H1 (cell line): Measurements from ENCODE around the gene PLA1A. TPM values are rescaled to one million over a fixed set of nuclear protein-coding genes. Genes with fewer than 3 reads are reported as not detected.

Experiments
- CTCF ChIA-PET: fragments of 300-600 bp; sonication (Branson Sonifier 250); formaldehyde crosslinking; loops from one replicate; lab custom pipeline; 2021; ENCODE audit not compliant: partially characterized antibody; lab: Charles Lee
- POLR2A ChIA-PET: fragments of 300-600 bp; sonication (Branson Sonifier 250); formaldehyde crosslinking; loops from one replicate; lab custom pipeline; 2021; ENCODE audit warnings: inconsistent platforms; ENCODE audit not compliant: partially characterized antibody; lab: Charles Lee
- DNase-seq, 2 experiments: peaks; one replicate each; pipeline versions ENCODE4 v3.0.0 to v3.0.0-alpha.2; 2010 to 2022; ENCODE audit warnings: low spot score in 2 of 2, low read depth in 1 of 2, mixed read lengths in 1 of 2
- FAIRE-seq: peaks from 2 replicates; lab custom pipeline; 2011; peaks lifted over from hg19 to GRCh38; lab: Jason Lieb, UNC
- H2AFZ ChIP-seq: 2 replicates; pipeline ENCODE4 v1.8.1; 2012; ENCODE audit warnings: low read length, inconsistent platforms
- H2AK5ac ChIP-seq: 2 replicates; pipeline ENCODE4 v1.6.1; 2013; ENCODE audit warnings: low read depth, low read length
- H2BK120ac ChIP-seq: replicated peaks from 2 replicates; pipeline ENCODE3; 2013; ENCODE audit warnings: low read depth, low read length, inconsistent platforms
- H2BK12ac ChIP-seq: 2 replicates; pipeline ENCODE4 v1.6.1; 2013; ENCODE audit warnings: low read depth, low read length
- H2BK15ac ChIP-seq: 2 replicates; pipeline ENCODE4 v1.6.1; 2013; ENCODE audit warnings: low read length
- H2BK20ac ChIP-seq: 2 replicates; pipeline ENCODE4 v1.6.1; 2013; ENCODE audit warnings: low read length
- H2BK5ac ChIP-seq: 2 replicates; pipeline ENCODE4 v1.6.1; 2013; ENCODE audit warnings: low read depth, low read length
- H3K14ac ChIP-seq: 2 replicates; pipeline ENCODE4 v1.6.1; 2013; ENCODE audit warnings: inconsistent platforms; ENCODE audit not compliant: insufficient read length
- H3K18ac ChIP-seq: 2 replicates; pipeline ENCODE4 v1.6.1; 2013; ENCODE audit warnings: low read length; ENCODE audit errors: extremely low read depth
- H3K23ac ChIP-seq: 2 replicates; pipeline ENCODE4 v1.6.1; 2013; ENCODE audit warnings: inconsistent platforms; ENCODE audit not compliant: insufficient read length
- H3K23me2 ChIP-seq: 2 replicates; pipeline ENCODE4 v1.6.1; 2013; ENCODE audit warnings: low read depth, low read length
- H3K27ac ChIP-seq: 2 replicates; pipeline ENCODE4 v1.6.1; 2011; ENCODE audit warnings: low read depth, low read length, inconsistent platforms
- H3K27me3 ChIP-seq, 4 experiments: replicated peaks in 1 of 4; 1 replicate in 1 of 4; 2 replicates in 3 of 4; pipeline versions ENCODE4 v1.6.1 to v1.8.1; 2011 to 2013; ENCODE audit warnings: low read length in 3 of 4, mild to moderate bottlenecking in 3 of 4, inconsistent platforms in 2 of 4, mixed read lengths in 2 of 4, moderate library complexity in 1 of 4; ENCODE audit not compliant: control insufficient read depth in 3 of 4, insufficient read depth in 3 of 4; ENCODE audit errors: extremely low read depth in 1 of 4
- H3K36me3 ChIP-seq, 4 experiments: 2 replicates each; pipeline versions ENCODE4 v1.6.1 to v1.8.1; 2011 to 2013; ENCODE audit warnings: mild to moderate bottlenecking in 4 of 4, low read length in 3 of 4, moderate library complexity in 2 of 4, control low read depth in 1 of 4, inconsistent platforms in 1 of 4; ENCODE audit not compliant: insufficient read depth in 4 of 4, control insufficient read depth in 2 of 4
- H3K4ac ChIP-seq: replicated peaks from 2 replicates; pipeline ENCODE3; 2013; ENCODE audit warnings: low read length, low read depth, mixed read lengths, inconsistent platforms; ENCODE audit not compliant: insufficient read length
- H3K4me1 ChIP-seq, 4 experiments: replicated peaks in 1 of 4; 1 replicate in 1 of 4; 2 replicates in 3 of 4; pipeline versions ENCODE4 v1.6.1 to v1.8.1; 2011 to 2013; ENCODE audit warnings: low read length in 3 of 4, inconsistent platforms in 2 of 4, mixed read lengths in 1 of 4; ENCODE audit not compliant: insufficient read depth in 4 of 4, control insufficient read depth in 3 of 4
- H3K4me2 ChIP-seq, 2 experiments: 2 replicates each; pipeline versions ENCODE4 v1.6.1 to v1.8.1; 2011 to 2013; ENCODE audit warnings: low read depth in 2 of 2, low read length in 2 of 2, control low read depth in 1 of 2, inconsistent platforms in 1 of 2, mild to moderate bottlenecking in 1 of 2; ENCODE audit not compliant: insufficient read depth in 1 of 2
- H3K4me3 ChIP-seq, 4 experiments: fragments of 200-600, 300-600 bp in 1 of 4; sonication (generic), shearing (Covaris generic), sonication (Bioruptor Twin) in 1 of 4; 2 replicates each; pipeline versions ENCODE4 v1.5.1 to v1.8.1; 2011 to 2016; ENCODE audit warnings: low read length in 4 of 4, low read depth in 3 of 4, control low read depth in 2 of 4, inconsistent platforms in 2 of 4, mild to moderate bottlenecking in 2 of 4, mixed read lengths in 1 of 4, moderate library complexity in 1 of 4; ENCODE audit not compliant: insufficient read depth in 2 of 4; ENCODE audit errors: extremely low read depth in 1 of 4
- H3K56ac ChIP-seq: replicated peaks from 2 replicates; pipeline ENCODE3; 2013; ENCODE audit warnings: low read depth, mild to moderate bottlenecking, mixed read lengths, low read length, inconsistent platforms; ENCODE audit not compliant: insufficient read length
- H3K79me1 ChIP-seq: 2 replicates; pipeline ENCODE4 v1.6.1; 2013; ENCODE audit warnings: low read depth, low read length, control low read depth
- H3K79me2 ChIP-seq, 2 experiments: 2 replicates each; pipeline versions ENCODE4 v1.6.1 to v1.8.1; 2012 to 2013; ENCODE audit warnings: low read length in 2 of 2, mild to moderate bottlenecking in 2 of 2, inconsistent platforms in 1 of 2; ENCODE audit not compliant: insufficient read depth in 2 of 2, control insufficient read depth in 1 of 2
- H3K9ac ChIP-seq, 4 experiments: replicated peaks in 1 of 4; 1 replicate in 1 of 4; 2 replicates in 3 of 4; pipeline versions ENCODE4 v1.6.1 to v1.8.1; 2011 to 2013; ENCODE audit warnings: low read depth in 3 of 4, low read length in 3 of 4, control low read depth in 2 of 4, mild to moderate bottlenecking in 2 of 4, moderate library complexity in 2 of 4, inconsistent platforms in 1 of 4; ENCODE audit errors: extremely low read depth in 1 of 4
- H3K9me3 ChIP-seq, 2 experiments: 2 replicates each; pipeline versions ENCODE4 v1.6.1 to v1.8.1; 2012 to 2013; ENCODE audit warnings: mild to moderate bottlenecking in 2 of 2, moderate library complexity in 2 of 2, control low read depth in 1 of 2, inconsistent platforms in 1 of 2, low read depth in 1 of 2, low read length in 1 of 2, mixed read lengths in 1 of 2; ENCODE audit not compliant: insufficient read depth in 2 of 2
- H4K20me1 ChIP-seq, 2 experiments: replicated peaks in 1 of 2; 2 replicates each; pipeline versions ENCODE3 to v1.8.1; 2011 to 2013; ENCODE audit warnings: inconsistent platforms in 2 of 2, low read length in 2 of 2, mild to moderate bottlenecking in 1 of 2; ENCODE audit not compliant: insufficient read depth in 2 of 2, control insufficient read depth in 1 of 2
- H4K5ac ChIP-seq: 2 replicates; pipeline ENCODE4 v1.6.1; 2013; ENCODE audit warnings: low read length, low read depth, mixed read lengths, inconsistent platforms; ENCODE audit not compliant: insufficient read length
- H4K8ac ChIP-seq: 2 replicates; pipeline ENCODE4 v1.8.0; 2013; ENCODE audit warnings: mild to moderate bottlenecking, moderate library complexity, low read length, inconsistent platforms; ENCODE audit not compliant: insufficient read depth; ENCODE audit errors: extremely low read depth
- H4K91ac ChIP-seq: replicated peaks from 2 replicates; pipeline ENCODE3; 2013; ENCODE audit warnings: low read length, mixed read lengths, inconsistent platforms; ENCODE audit not compliant: insufficient read length
- HDAC2 ChIP-seq, 2 experiments: fragments of 300-600 bp in 1 of 2; sonication (generic) in 1 of 2; IDR thresholded peaks; 2 replicates each; pipeline ENCODE4 v1.6.1; 2011 to 2012; ENCODE audit warnings: low read depth in 2 of 2, low read length in 2 of 2, mild to moderate bottlenecking in 2 of 2, moderate library complexity in 2 of 2, borderline replicate concordance in 1 of 2, inconsistent platforms in 1 of 2
- HDAC6 ChIP-seq: IDR thresholded peaks from one replicate; pipeline ENCODE4 v1.7.1; 2012; ENCODE audit warnings: low read depth, mild to moderate bottlenecking, inconsistent platforms, low read length, moderate library complexity
- POLR2AphosphoS5 ChIP-seq: IDR thresholded peaks from 2 replicates; pipeline ENCODE4 v1.6.1; 2011; ENCODE audit warnings: low read depth, low read length
- RBBP5 ChIP-seq: IDR thresholded peaks from 2 replicates; pipeline ENCODE4 v1.7.1; 2012; ENCODE audit warnings: low read depth, mild to moderate bottlenecking, inconsistent platforms, low read length, moderate library complexity, borderline replicate concordance
- RNF2 ChIP-seq: fragments of 200-900, 300-1000 bp; sonication (generic); IDR thresholded peaks from 2 replicates; pipeline ENCODE4 v1.7.1; 2016; ENCODE audit warnings: borderline replicate concordance, low read depth, mild to moderate bottlenecking, antibody characterized with exemption, low read length; ENCODE audit not compliant: poor library complexity, severe bottlenecking; ENCODE audit errors: missing control alignments
- WGBS, 2 experiments: shearing (Covaris generic) in 1 of 2; methylation state at CpG; one replicate each; pipeline versions ENCODE4 v1.1.6 to v1.1.7; 2013 to 2015; ENCODE audit warnings: low lambda C conversion rate in 2 of 2, mixed read lengths in 2 of 2, inconsistent platforms in 1 of 2, low coverage in 1 of 2, missing lambda C conversion rate in 1 of 2; ENCODE audit not compliant: insufficient replicate concordance in 2 of 2, insufficient coverage in 1 of 2, insufficient read length in 1 of 2; ENCODE audit errors: extremely low coverage in 1 of 2, missing lambda C conversion rate in 1 of 2; 5-methylcytosine and 5-hydroxymethylcytosine counted together
- polyA plus RNA-seq, 7 experiments: library from polyadenylated mRNA; depleted of rRNA in 3 of 7; stranded (reverse) in 5 of 7; unstranded in 2 of 7; fragments of >200 nt in 5 of 7; fragments of 200-250 nt in 2 of 7; gene quantifications; 1 replicate in 5 of 7; 2 replicates in 1 of 7; 4 replicates in 1 of 7; pipeline versions ENCODE4 v1.2.1 to v1.2.3, GENCODE V29; 2011 to 2013; ENCODE audit warnings: missing spikeins in 2 of 7, mixed read lengths in 2 of 7
- total RNA-seq: library from RNA; stranded (reverse); fragmentation: NEBNext Ultra II Directional; extraction: Animal tissue kit (Norgen Biotek cat#: 25700); gene quantifications from 2 replicates; pipeline ENCODE4 v1.2.1, GENCODE V29; 2021

Gene PLA1A
- total and polyA plus RNA-seq, 2 of the 8 experiments (the other 6 are each of a cell fraction or from before 2014, with no cell fraction given), result not detected

DNA sequence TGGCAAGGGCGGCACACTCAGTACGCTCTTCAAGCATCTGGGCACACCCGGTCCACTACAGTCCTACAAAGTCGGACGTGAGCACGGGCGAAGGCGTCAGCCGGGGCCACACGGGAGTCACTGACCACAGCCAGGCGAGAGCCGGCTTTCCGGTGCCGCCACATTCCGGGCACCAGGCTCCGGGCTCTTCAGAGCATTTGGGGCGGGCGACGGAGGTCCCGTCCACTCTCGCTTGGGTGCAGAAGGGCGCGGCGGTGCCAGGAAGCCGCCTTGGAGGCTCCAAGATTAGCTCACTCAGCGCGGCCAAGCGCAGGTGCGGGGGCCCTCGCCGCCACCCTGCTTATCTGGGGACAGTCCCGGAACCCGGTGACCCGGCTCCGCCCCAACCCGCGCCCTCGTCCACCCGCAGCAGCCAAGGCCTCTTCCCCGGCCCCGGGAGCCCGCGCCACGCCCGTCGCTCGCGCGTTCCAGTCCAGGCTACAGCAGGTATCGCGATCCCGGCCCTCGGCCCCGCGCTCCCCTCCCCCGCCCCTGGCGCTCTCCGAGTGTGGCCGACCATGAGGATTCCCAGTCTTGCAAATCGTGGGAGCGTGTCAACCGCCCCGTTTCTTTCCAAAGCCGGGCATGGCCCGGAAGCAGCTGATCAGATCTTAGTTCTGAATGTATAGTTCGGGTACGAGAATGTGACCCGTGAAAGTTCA is 18.2 kb upstream of the PLA1A start, which contains the start of gene ADPRH:
ADPRH (plus strand) TSS at position 127 of the 701 bp plus-strand sequence. CDS start 2,678 bp downstream, outside the sequence.
- Histone ChIP-seq H3K14ac (no peak within 1 kb of the TSS), H2BK20ac (peak within 1 kb of the TSS; percentile 86; the same call in 1 of the 2 replicates), H2AK5ac (0 out of 2 replicates have a peak within 1 kb of the TSS, but pooled peaks have one; percentile 13), H2AFZ (peak within 1 kb of the TSS; percentile 93), H3K79me2 (no peaks in the 10 kb centered on the region), H2BK15ac (0 out of 2 replicates have a peak within 1 kb of the TSS, but pooled peaks have one; percentile 81), H3K27me3 (peaks cover 0 to 11% (median 8%) of the 10 kb centered on the region in 4 experiments; a peak in 4 of 7 replicates), H4K20me1 (no peaks in the 10 kb centered on the region), H3K4ac (no peak within 1 kb of the TSS), H3K36me3 (no peaks in the 10 kb centered on the region), H3K4me1 (peaks cover 0 to 4% (median 4%) of the 10 kb centered on the region in 4 experiments; a peak in 4 of 7 replicates), H3K4me2 (peak within 1 kb of the TSS; percentile 95 to 98), H3K4me3 (peak within 1 kb of the TSS; percentile 61 to 83 (median 70)), H2BK12ac (peak within 1 kb of the TSS; percentile 53), H4K91ac (peak within 1 kb of the TSS; percentile 71), H3K18ac (peak within 1 kb of the TSS; percentile 97), H3K23me2 (peaks cover 9% of the 10 kb centered on the region), H3K79me1 (no peaks in the 10 kb centered on the region), H3K27ac (no peak within 1 kb of the TSS), H2BK5ac (no peak within 1 kb of the TSS), H3K56ac (no peak within 1 kb of the TSS), H4K8ac (peak within 1 kb of the TSS; percentile 95; the same call in 1 of the 2 replicates), H3K9ac (peak within 1 kb of the TSS; percentile 35 to 83 (median 76)), H3K23ac (no peak within 1 kb of the TSS), H3K9me3 (no peaks in the 10 kb centered on the region), H4K5ac (peak within 1 kb of the TSS; percentile 30), H2BK120ac (no peak within 1 kb of the TSS)
- no peak for FAIRE-seq
- CTCF ChIA-PET, result interaction anchor here (1.1 to 1.5 kb wide), 4 partner anchors 17 to 162 kb away, joined by 3 to 4 read pairs (median 4); no protein-coding TSS in a partner anchor
- POLR2A ChIA-PET, result interaction anchor here (0.6 to 2.4 kb wide), 11 partner anchors 10 to 227 kb away, joined by 3 to 10 read pairs (median 4); partner anchors contain the start of genes CD80, TIMMDC1 and TMEM39A
- peak in 1 of 2 experiments; percentile 88 for DNase-seq
- 3% methylated on average over 43 of the region's 68 CpGs; no CpG with 5 or more reads in 1 of the 2 experiments for WGBS, 2 experiments
- TF ChIP-seq HDAC2 (IDR thresholded peaks at IDR 0.05; ENCODE audit: borderline replicate concordance in 1 of 2, low read depth in 2 of 2, low read length in 2 of 2) (peak; percentile 34 to 74; a peak in 2 of 4 replicates), POLR2AphosphoS5 (peak; percentile 51; the same call in 1 of the 2 replicates), RBBP5 (peak; percentile 72; the same call in 1 of the 2 replicates), RNF2 (no peak), HDAC6 (no peak)
